NB4 (cell line): ENCODE results near the gene EEIG1.

Experiments
- MYC ChIP-seq: IDR thresholded peaks from 2 replicates; pipeline ENCODE4 v1.6.1; 2011; ENCODE audit warnings: low read depth, low read length
- POLR2A ChIP-seq: IDR thresholded peaks from 2 replicates; pipeline ENCODE4 v1.6.1; 2011; ENCODE audit warnings: mild to moderate bottlenecking; ENCODE audit not compliant: insufficient read length; ENCODE audit errors: extremely low read depth
- TF ChIP-seq, protein P1 (sequence below): IDR thresholded peaks from one replicate; pipeline ENCODE4 v1.5.1; 2012; ENCODE audit warnings: low read depth, low read length
- TF ChIP-seq, protein P2 (sequence below): IDR thresholded peaks from 2 replicates; pipeline ENCODE4 v1.6.1; 2011; ENCODE audit warnings: low read depth, low read length

DNA sequence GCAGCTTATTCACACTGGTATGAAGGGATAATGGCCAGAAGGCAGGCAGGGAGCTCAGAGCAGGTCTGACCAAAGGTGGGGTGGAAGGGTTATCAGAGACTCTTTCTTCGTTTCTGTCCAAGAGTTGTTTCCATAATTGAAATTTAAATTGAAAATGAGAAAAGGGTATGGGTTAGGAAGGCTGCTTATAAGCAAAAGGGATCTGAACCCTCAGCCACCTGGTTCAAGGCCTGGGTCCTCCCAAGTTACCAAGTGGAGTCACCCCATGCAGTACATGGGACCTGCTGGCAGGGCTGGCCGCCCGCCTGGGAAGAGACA is 17.8 kb downstream of the EEIG1 start:
- TF ChIP-seq, protein P1, sequence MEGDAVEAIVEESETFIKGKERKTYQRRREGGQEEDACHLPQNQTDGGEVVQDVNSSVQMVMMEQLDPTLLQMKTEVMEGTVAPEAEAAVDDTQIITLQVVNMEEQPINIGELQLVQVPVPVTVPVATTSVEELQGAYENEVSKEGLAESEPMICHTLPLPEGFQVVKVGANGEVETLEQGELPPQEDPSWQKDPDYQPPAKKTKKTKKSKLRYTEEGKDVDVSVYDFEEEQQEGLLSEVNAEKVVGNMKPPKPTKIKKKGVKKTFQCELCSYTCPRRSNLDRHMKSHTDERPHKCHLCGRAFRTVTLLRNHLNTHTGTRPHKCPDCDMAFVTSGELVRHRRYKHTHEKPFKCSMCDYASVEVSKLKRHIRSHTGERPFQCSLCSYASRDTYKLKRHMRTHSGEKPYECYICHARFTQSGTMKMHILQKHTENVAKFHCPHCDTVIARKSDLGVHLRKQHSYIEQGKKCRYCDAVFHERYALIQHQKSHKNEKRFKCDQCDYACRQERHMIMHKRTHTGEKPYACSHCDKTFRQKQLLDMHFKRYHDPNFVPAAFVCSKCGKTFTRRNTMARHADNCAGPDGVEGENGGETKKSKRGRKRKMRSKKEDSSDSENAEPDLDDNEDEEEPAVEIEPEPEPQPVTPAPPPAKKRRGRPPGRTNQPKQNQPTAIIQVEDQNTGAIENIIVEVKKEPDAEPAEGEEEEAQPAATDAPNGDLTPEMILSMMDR: no peak
- TF ChIP-seq POLR2A (no peak), MYC (no peak)
- TF ChIP-seq, protein P2, sequence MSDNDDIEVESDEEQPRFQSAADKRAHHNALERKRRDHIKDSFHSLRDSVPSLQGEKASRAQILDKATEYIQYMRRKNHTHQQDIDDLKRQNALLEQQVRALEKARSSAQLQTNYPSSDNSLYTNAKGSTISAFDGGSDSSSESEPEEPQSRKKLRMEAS: no peak
